CD4-positive, alpha-beta T cell (primary cell): ENCODE measurements around the gene RIC3. TPM values are rescaled to one million over a fixed set of nuclear protein-coding genes. Genes with fewer than 3 reads are reported as not detected.

Experiments
- ATAC-seq: fragments of 200-7000 bp; cut with Tn5 transposase; one replicate; pipeline ENCODE4 v1.10.0; 2022; ENCODE audit warnings: mild to moderate bottlenecking; ENCODE audit not compliant: poor library complexity
- CTCF ChIA-PET: fragments of 350-600 bp; sonication (Branson Sonifier 250); formaldehyde crosslinking; loops from one replicate; lab custom pipeline; 2021; ENCODE audit warnings: antibody characterized with exemption, inconsistent platforms; lab: Charles Lee
- POLR2A ChIA-PET: fragments of 350-600 bp; sonication (Branson Sonifier 250); formaldehyde crosslinking; loops from one replicate; lab custom pipeline; 2021; ENCODE audit warnings: antibody characterized with exemption, inconsistent platforms; lab: Charles Lee
- DNase-seq, 14 experiments: peaks; one replicate each; pipeline ENCODE4 v3.0.0-alpha.2; 2013 to 2020; ENCODE audit warnings: mixed read lengths in 2 of 14
- H3K27ac ChIP-seq, 2 donors: one replicate each; pipeline versions ENCODE4 v1.5.1 to v1.7.0; 2013; ENCODE audit warnings: low read length in 2 of 2, low read depth in 1 of 2, mild to moderate bottlenecking in 1 of 2
- H3K27me3 ChIP-seq, 2 experiments: 1 replicate in 1 of 2; 2 replicates in 1 of 2; pipeline versions ENCODE4 v1.6.1 to v1.7.0; 2013; ENCODE audit warnings: low read length in 2 of 2, control low read depth in 1 of 2, mild to moderate bottlenecking in 1 of 2, moderate library complexity in 1 of 2; ENCODE audit not compliant: insufficient read depth in 2 of 2, control insufficient read depth in 1 of 2
- H3K36me3 ChIP-seq: one replicate; pipeline ENCODE4 v1.6.1; 2013; ENCODE audit warnings: low read length, control low read depth; ENCODE audit not compliant: insufficient read depth
- H3K4me1 ChIP-seq: one replicate; pipeline ENCODE4 v1.6.1; 2013; ENCODE audit warnings: low read length, control low read depth; ENCODE audit not compliant: insufficient read depth
- H3K4me3 ChIP-seq: one replicate; pipeline ENCODE4 v1.5.1; 2013; ENCODE audit warnings: mild to moderate bottlenecking, low read length, moderate library complexity
- H3K9me3 ChIP-seq, 2 experiments: 1 replicate in 1 of 2; 2 replicates in 1 of 2; pipeline versions ENCODE4 v1.6.1 to v1.7.0; 2013; ENCODE audit warnings: low read length in 2 of 2, mild to moderate bottlenecking in 2 of 2, control low read depth in 1 of 2, moderate library complexity in 1 of 2; ENCODE audit not compliant: control insufficient read depth in 1 of 2, insufficient read depth in 1 of 2
- H3K27ac Mint-ChIP-seq: one replicate; pipeline ENCODE4 v1.8.0; 2020; ENCODE audit warnings: mixed read lengths
- H3K27me3 Mint-ChIP-seq: one replicate; pipeline ENCODE4 v1.8.0; 2021; ENCODE audit warnings: mixed read lengths
- H3K36me3 Mint-ChIP-seq: one replicate; pipeline ENCODE4 v1.8.0; 2021; ENCODE audit warnings: low read depth, mixed read lengths
- H3K4me1 Mint-ChIP-seq: one replicate; pipeline ENCODE4 v1.8.0; 2021; ENCODE audit warnings: low read depth, mixed read lengths
- H3K4me3 Mint-ChIP-seq: one replicate; pipeline ENCODE4 v1.8.0; 2020; ENCODE audit warnings: mild to moderate bottlenecking, mixed read lengths
- H3K9me3 Mint-ChIP-seq: one replicate; pipeline ENCODE4 v1.8.0; 2020; ENCODE audit warnings: mixed read lengths
- CTCF ChIP-seq: fragments of 200-600 bp; IDR thresholded peaks from one replicate; pipeline ENCODE4 v1.8.0; 2022; ENCODE audit warnings: antibody characterized with exemption, mild to moderate bottlenecking
- intact Hi-C, 2 experiments: fragments of 100-400 bp; cut with DNase I in 1 of 2; cut with micrococcal nuclease in 1 of 2; formaldehyde crosslinking; loops; one replicate each; pipeline versions ENCODE4 v1.15.1 to v1.9.0; 2023 to 2025; cut with DNase I, micrococcal nuclease
- total RNA-seq, 174 experiments: library from RNA in 2 of 174; stranded (reverse) in 2 of 174; gene quantifications; one replicate each; pipeline ENCODE4 v1.2.3 and lab custom pipeline; 2021 to 2026

Gene RIC3
- total RNA-seq, 2 experiments from 2014 or later = 55.3 to 57.6 TPM

- CTCF ChIA-PET = interaction anchor here (1.5 kb wide), 1 partner anchor 13 kb away, joined by 5 read pairs; no protein-coding TSS in a partner anchor
- Histone ChIP-seq H3K27me3 (peaks cover 6 to 24% of the 10 kb centered on the region in 2 experiments), H3K36me3 (no peaks in the 10 kb centered on the region), H3K4me1 (no peaks in the 10 kb centered on the region), H3K9me3 (no peaks in the 10 kb centered on the region), H3K27ac (no peak overlapping the region), H3K4me3 (no peak overlapping the region)
- peak; percentile 74 for TF ChIP-seq CTCF
- POLR2A ChIA-PET = no interaction called here
- no peaks in the 10 kb centered on the region for H3K9me3 Mint-ChIP-seq
- no peak overlapping the region for H3K4me3 Mint-ChIP-seq
- intact Hi-C loops = loop anchor here (1.0 kb wide), 1 partner anchor 374 kb away; no protein-coding TSS in a partner anchor
- peaks cover 72% of the 10 kb centered on the region for H3K27me3 Mint-ChIP-seq
- no peaks in the 10 kb centered on the region for H3K36me3 Mint-ChIP-seq
- H3K27ac Mint-ChIP-seq = no peak overlapping the region
- no peak for ATAC-seq
- no peaks in the 10 kb centered on the region for H3K4me1 Mint-ChIP-seq
- DNase-seq = peak in 11 of 14 experiments; percentile 7 to 59 (median 23)
Measured at GRCh38 chr11:8192016-8192895, 23.4 kb upstream of the RIC3 start.

DNA sequence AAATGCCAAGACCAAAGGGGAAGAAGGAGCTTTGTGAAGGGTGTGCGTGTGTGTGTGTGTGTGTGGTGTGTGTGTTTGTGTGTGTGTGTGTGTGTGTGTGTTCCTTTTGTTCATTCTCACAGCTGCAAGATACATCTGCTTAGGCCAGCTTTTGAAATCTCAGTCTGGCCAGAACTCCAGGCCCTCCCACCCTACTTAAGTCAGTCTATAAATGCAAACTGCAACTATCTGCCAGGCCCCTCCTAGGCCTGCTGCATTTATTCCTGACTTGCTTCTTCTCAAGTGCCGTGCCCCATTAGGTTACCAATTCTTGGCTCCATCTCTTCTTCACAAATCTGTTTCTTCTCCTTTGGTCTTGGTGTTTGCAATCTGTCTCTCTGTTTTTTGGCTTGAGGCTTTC lies 21.6 kb upstream of the RIC3 start:
- H3K36me3 Mint-ChIP-seq = no peaks in the 10 kb centered on the region
- Histone ChIP-seq H3K27me3 (peaks cover 6 to 24% of the 10 kb centered on the region in 2 experiments), H3K36me3 (no peaks in the 10 kb centered on the region), H3K4me1 (no peaks in the 10 kb centered on the region), H3K4me3 (no peak overlapping the region), H3K9me3 (no peaks in the 10 kb centered on the region), H3K27ac (no peak overlapping the region)
- no peaks in the 10 kb centered on the region for H3K9me3 Mint-ChIP-seq
- ATAC-seq (no peak), DNase-seq (no peak)
- no peak overlapping the region for H3K4me3 Mint-ChIP-seq
- intact Hi-C loops = no loop called here
- H3K27ac Mint-ChIP-seq = no peak overlapping the region
- H3K4me1 Mint-ChIP-seq = no peaks in the 10 kb centered on the region
- no peak for TF ChIP-seq CTCF
- CTCF ChIA-PET = no interaction called here
- H3K27me3 Mint-ChIP-seq = peaks cover 57% of the 10 kb centered on the region
- POLR2A ChIA-PET = no interaction called here

GRCh38 chr11:8186429-8186828 lies 17.6 kb upstream of the RIC3 start:
- Mint-ChIP-seq H3K4me1 (no peaks in the 10 kb centered on the region), H3K9me3 (no peaks in the 10 kb centered on the region), H3K27me3 (peaks cover 35% of the 10 kb centered on the region), H3K27ac (no peak overlapping the region), H3K4me3 (no peak overlapping the region), H3K36me3 (no peaks in the 10 kb centered on the region)
- intact Hi-C loops = no loop called here
- H3K9me3 ChIP-seq = peaks cover 0 to 4% of the 10 kb centered on the region in 2 experiments
- ChIA-PET POLR2A (no interaction called here), CTCF (no interaction called here)
- peaks cover 0 to 8% of the 10 kb centered on the region in 2 experiments for H3K27me3 ChIP-seq
- no peak overlapping the region for H3K4me3 ChIP-seq
- no peak for DNase-seq
- H3K36me3 ChIP-seq = no peaks in the 10 kb centered on the region
- ATAC-seq = no peak
- H3K27ac ChIP-seq = no peak overlapping the region
- H3K4me1 ChIP-seq = no peaks in the 10 kb centered on the region
- TF ChIP-seq CTCF = no peak
